Right renal pelvis (tissue), 4 donors: Measurements from ENCODE around the gene CKAP5. TPM values are rescaled to one million over a fixed set of nuclear protein-coding genes. Genes with fewer than 3 reads are reported as not detected.
"Not testable (repeated sequence)": the region's sequence is repeated elsewhere in the genome, so short reads cannot be mapped to it uniquely, and the experiment has no call there.

Experiments used
- DNase-seq, 4 donors: peaks; one replicate each; pipeline ENCODE4 v3.0.0-alpha.2; 2013; ENCODE audit warnings: low read depth in 4 of 4, low spot score in 3 of 4, missing footprints in 1 of 4
- polyA plus RNA-seq, 4 donors: library from polyadenylated mRNA; unstranded; fragments of 120-200 nt; gene quantifications; one replicate each; pipeline ENCODE4 v1.2.1, GENCODE V29; 2013; ENCODE audit not compliant: insufficient read length in 4 of 4

The CKAP5 gene
- polyA plus RNA-seq, 4 donors = 86.6 to 111 (median 104) TPM

- not testable (repeated sequence) for DNase-seq
Measured at GRCh38 chr11:46709351-46709750, 136.7 kb downstream of the CKAP5 start.

GRCh38 chr11:46706886-46707285 is 139.2 kb downstream of the CKAP5 start:
- no peak for DNase-seq

GRCh38 chr11:46705070-46705688 is 140.9 kb downstream of the CKAP5 start:
- DNase-seq = no peak

GRCh38 chr11:46701078-46701654 is 144.9 kb downstream of the CKAP5 start:
- DNase-seq = no peak

GRCh38 chr11:46700241-46701077 is 145.6 kb downstream of the CKAP5 start, which contains the start of the genes ARHGAP1 and ZNF408:
TSS of gene ARHGAP1 (minus strand) at chr11:46700619. CDS start at chr11:46696107, 4,512 bp downstream.
TSS of gene ZNF408 (plus strand) at chr11:46701031. CDS start at chr11:46701048, 17 bp downstream.
- DNase-seq = peak; percentile 96 to 98 (median 97)

GRCh38 chr11:46698597-46698996 is 147.5 kb downstream of the CKAP5 start:
- DNase-seq = no peak

- DNase-seq = no peak
Measured at GRCh38 chr11:46697723-46698122, 148.4 kb downstream of the CKAP5 start.

GRCh38 chr11:46697303-46697702 is 148.8 kb downstream of the CKAP5 start:
- no peak for DNase-seq

GRCh38 chr11:46696212-46696558 is 149.9 kb downstream of the CKAP5 start:
- DNase-seq = no peak

GRCh38 chr11:46695345-46696211 is 150.5 kb downstream of the CKAP5 start:
- DNase-seq = no peak

- DNase-seq = no peak
Measured at GRCh38 chr11:46694607-46695006, 151.5 kb downstream of the CKAP5 start.

GRCh38 chr11:46694072-46694471 is 152.0 kb downstream of the CKAP5 start:
- DNase-seq = no peak

GRCh38 chr11:46693597-46694012 is 152.5 kb downstream of the CKAP5 start:
- no peak for DNase-seq

Other genes starting within 250 kb of the CKAP5 start
- 1 to 10 TPM; 4.0 to 4.7 (median 4.3) TPM for gene HARBI1, start 229.1 kb downstream of the CKAP5 start, polyA plus RNA-seq
- 10 to 100 TPM; 56.2 to 76.9 (median 68.9) TPM for gene ATG13, start 228.7 kb downstream of the CKAP5 start, polyA plus RNA-seq
- gene ARHGAP1, start 145.7 kb downstream of the CKAP5 start, polyA plus RNA-seq = 10 to 100 TPM; 51.1 to 59.1 (median 52.7) TPM
- gene ZNF408, start 145.2 kb downstream of the CKAP5 start, polyA plus RNA-seq = 10 to 100 TPM in 1 of 4 donors, 1 to 10 TPM in 3; 9.3 to 11.9 (median 9.7) TPM
- gene F2, start 127.1 kb downstream of the CKAP5 start, polyA plus RNA-seq = under 1 TPM; 0.19 to 0.70 (median 0.42) TPM
- gene LRP4, start 72.3 kb upstream of the CKAP5 start, polyA plus RNA-seq = 10 to 100 TPM; 25.5 to 28.5 (median 27.5) TPM
- 10 to 100 TPM; 55.0 to 60.2 (median 57.4) TPM for gene CSTPP1, start 90.5 kb upstream of the CKAP5 start, polyA plus RNA-seq